NOMO-1 treated with DMSO at 0.1 percent for 48 hours (cell line): ENCODE data around the gene OBSCN.

Experiments
- DNase-seq: peaks from one replicate; lab custom pipeline; 2025; ENCODE audit not compliant: unreplicated experiment; lab: John Stamatoyannopoulos, UW

OBSCN gene

GRCh38 chr1:228394571-228395394 lies 186.9 kb downstream of the OBSCN start:
- no peak for DNase-seq

- no peak for DNase-seq
Observed at GRCh38 chr1:228396770-228397662, 189.2 kb downstream of the OBSCN start.

GRCh38 chr1:228397966-228398365 lies 190.1 kb downstream of the OBSCN start:
- no peak for DNase-seq

- DNase-seq = no peak
Observed at GRCh38 chr1:228398741-228399461, 191.1 kb downstream of the OBSCN start.

GRCh38 chr1:228399531-228400236 lies 191.8 kb downstream of the OBSCN start:
- DNase-seq = no peak

- no peak for DNase-seq
Observed at GRCh38 chr1:228400237-228400651, 192.4 kb downstream of the OBSCN start.

- no peak for DNase-seq
Observed at GRCh38 chr1:228400692-228401454, 193.0 kb downstream of the OBSCN start.

- no peak for DNase-seq
Observed at GRCh38 chr1:228401782-228402640, 194.2 kb downstream of the OBSCN start.

GRCh38 chr1:228402641-228403025 lies 194.8 kb downstream of the OBSCN start:
- DNase-seq = no peak

GRCh38 chr1:228403231-228403631 lies 195.4 kb downstream of the OBSCN start:
- DNase-seq = no peak

GRCh38 chr1:228404107-228404720 lies 196.4 kb downstream of the OBSCN start:
- DNase-seq = no peak

- no peak for DNase-seq
Observed at GRCh38 chr1:228405200-228405978, 197.5 kb downstream of the OBSCN start.

- DNase-seq = no peak
Observed at GRCh38 chr1:228405979-228406228, 198.1 kb downstream of the OBSCN start.

- no peak for DNase-seq
Observed at GRCh38 chr1:228407106-228408040, 199.5 kb downstream of the OBSCN start.

GRCh38 chr1:228408041-228408868 lies 200.4 kb downstream of the OBSCN start:
- DNase-seq = no peak
